ENCODE data around the gene CDH23. TPM values are rescaled to one million over a fixed set of nuclear protein-coding genes. Genes with fewer than 3 reads are reported as not detected.

Gene CDH23
- total and polyA plus RNA-seq, 9 of the 15 experiments (the other 6 are each of a cell fraction or from before 2014, with no cell fraction given) = 0.18 to 1.2 (median 0.47) TPM

DNA sequence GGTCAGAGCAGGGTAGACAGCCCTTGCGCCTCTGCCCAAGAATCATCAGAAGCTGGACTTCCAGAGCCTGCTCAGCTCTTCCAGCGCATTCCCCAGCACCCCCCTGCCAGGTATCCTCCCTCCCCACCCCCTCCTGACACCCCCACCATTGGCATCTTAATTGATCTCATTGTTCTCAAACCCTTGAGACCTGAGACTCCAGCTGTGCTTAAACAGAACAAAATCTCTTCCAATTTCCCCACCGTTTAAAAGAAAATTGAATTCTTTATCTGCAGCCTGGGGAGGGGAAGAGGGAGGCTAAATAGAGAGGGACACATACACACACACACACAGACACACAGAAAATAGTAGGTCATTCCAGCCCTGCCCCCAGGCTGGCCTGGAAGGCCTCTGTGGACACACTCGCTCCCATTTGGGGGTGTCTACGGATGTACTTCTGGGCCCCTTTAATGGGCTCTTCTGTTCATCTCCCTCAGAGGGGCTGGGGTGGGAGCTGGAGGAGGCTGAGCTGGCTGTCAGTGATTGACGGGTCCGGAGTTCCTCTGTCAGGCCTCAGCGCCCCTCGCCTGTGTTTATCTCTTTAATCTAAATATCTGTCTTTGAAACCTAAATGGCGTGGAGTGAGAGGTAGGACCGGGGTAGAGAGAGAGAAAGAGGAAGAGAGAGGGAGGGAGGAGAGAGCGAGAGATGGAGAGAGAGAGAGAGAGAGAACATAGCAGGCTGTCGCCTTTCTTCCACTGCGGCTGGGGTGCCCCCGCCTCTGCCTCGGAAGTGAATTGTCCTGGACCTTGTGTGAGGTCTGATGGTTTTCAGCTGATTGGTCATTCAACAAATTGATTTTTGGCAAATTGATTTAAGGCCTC is 261.1 kb downstream of the CDH23 start:
- peaks cover 24 to 38% of the 10 kb centered on the region in 2 experiments for H3K4me1 ChIP-seq (replicated peaks in 1 of 2; ENCODE audit: control insufficient read depth in 2 of 2, insufficient read depth in 2 of 2, low read length in 2 of 2)
- peak overlapping the region; percentile 85 for H2AFZ ChIP-seq (ENCODE audit: low read depth, low read length)
- H3K9me3 ChIP-seq (replicated peaks; ENCODE audit: control insufficient read depth, insufficient read depth, low read depth, low read length) = no peaks in the 10 kb centered on the region
- H3K9me1 ChIP-seq (ENCODE audit: control insufficient read depth, insufficient read depth, low read length) = no peaks in the 10 kb centered on the region
- BruUV-seq (replicated peaks) = no TSS peak
- ChIA-PET CTCF (ENCODE audit: low intra/inter-chr PET ratio) (no interaction called here), POLR2A (interaction anchor here (0.6 to 2.7 kb wide), 6 partner anchors 9 to 21 kb away, joined by 3 to 13 read pairs (median 6); no protein-coding TSS in a partner anchor)
- peak; percentile 30 for ATAC-seq
- H3K27ac ChIP-seq (ENCODE audit: extremely low read depth, low read depth, low read length) = no peak overlapping the region
- no peaks in the 10 kb centered on the region for H3K36me3 ChIP-seq (ENCODE audit: control insufficient read depth, insufficient read depth, low read length)
- WGBS (ENCODE audit: insufficient coverage, low coverage, missing lambda C conversion rate) = 42% methylated on average over 15 of the region's 16 CpGs
- DNase-seq (ENCODE audit: extremely low read depth in 1 of 4, low spot score in 3 of 4) = no peak
- peak overlapping the region in 1 of 2 experiments; percentile 0; a peak in 2 of 4 replicates for H3K9ac ChIP-seq (ENCODE audit: insufficient read depth in 1 of 2, low read depth in 2 of 2, low read length in 2 of 2)
- H3K79me2 ChIP-seq (ENCODE audit: control insufficient read depth, insufficient read depth, low read length) = no peaks in the 10 kb centered on the region
- in situ Hi-C loops (cut with MboI) (no loop called here), intact Hi-C loops (cut with micrococcal nuclease) (no loop called here)
- no peak overlapping the region for H3K4me2 ChIP-seq (ENCODE audit: insufficient read depth, low read length)
- no peaks in the 10 kb centered on the region for H4K20me1 ChIP-seq (replicated peaks; ENCODE audit: control insufficient read depth, insufficient read depth, low read length)
- no peaks in the 10 kb centered on the region for H3K27me3 ChIP-seq (ENCODE audit: control insufficient read depth in 2 of 2, insufficient read depth in 2 of 2, low read length in 2 of 2)
- H3K4me3 ChIP-seq = no peak overlapping the region
- no peak for FAIRE-seq
- TF ChIP-seq, protein P1, sequence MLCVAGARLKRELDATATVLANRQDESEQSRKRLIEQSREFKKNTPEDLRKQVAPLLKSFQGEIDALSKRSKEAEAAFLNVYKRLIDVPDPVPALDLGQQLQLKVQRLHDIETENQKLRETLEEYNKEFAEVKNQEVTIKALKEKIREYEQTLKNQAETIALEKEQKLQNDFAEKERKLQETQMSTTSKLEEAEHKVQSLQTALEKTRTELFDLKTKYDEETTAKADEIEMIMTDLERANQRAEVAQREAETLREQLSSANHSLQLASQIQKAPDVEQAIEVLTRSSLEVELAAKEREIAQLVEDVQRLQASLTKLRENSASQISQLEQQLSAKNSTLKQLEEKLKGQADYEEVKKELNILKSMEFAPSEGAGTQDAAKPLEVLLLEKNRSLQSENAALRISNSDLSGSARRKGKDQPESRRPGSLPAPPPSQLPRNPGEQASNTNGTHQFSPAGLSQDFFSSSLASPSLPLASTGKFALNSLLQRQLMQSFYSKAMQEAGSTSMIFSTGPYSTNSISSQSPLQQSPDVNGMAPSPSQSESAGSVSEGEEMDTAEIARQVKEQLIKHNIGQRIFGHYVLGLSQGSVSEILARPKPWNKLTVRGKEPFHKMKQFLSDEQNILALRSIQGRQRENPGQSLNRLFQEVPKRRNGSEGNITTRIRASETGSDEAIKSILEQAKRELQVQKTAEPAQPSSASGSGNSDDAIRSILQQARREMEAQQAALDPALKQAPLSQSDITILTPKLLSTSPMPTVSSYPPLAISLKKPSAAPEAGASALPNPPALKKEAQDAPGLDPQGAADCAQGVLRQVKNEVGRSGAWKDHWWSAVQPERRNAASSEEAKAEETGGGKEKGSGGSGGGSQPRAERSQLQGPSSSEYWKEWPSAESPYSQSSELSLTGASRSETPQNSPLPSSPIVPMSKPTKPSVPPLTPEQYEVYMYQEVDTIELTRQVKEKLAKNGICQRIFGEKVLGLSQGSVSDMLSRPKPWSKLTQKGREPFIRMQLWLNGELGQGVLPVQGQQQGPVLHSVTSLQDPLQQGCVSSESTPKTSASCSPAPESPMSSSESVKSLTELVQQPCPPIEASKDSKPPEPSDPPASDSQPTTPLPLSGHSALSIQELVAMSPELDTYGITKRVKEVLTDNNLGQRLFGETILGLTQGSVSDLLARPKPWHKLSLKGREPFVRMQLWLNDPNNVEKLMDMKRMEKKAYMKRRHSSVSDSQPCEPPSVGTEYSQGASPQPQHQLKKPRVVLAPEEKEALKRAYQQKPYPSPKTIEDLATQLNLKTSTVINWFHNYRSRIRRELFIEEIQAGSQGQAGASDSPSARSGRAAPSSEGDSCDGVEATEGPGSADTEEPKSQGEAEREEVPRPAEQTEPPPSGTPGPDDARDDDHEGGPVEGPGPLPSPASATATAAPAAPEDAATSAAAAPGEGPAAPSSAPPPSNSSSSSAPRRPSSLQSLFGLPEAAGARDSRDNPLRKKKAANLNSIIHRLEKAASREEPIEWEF (CRISPR knock-in tag; IDR thresholded peaks at IDR 0.05) = no peak
- no peak for TF ChIP-seq ZFP36 (IDR thresholded peaks at IDR 0.05; ENCODE audit: low read depth, low read length, partially characterized antibody)
- TF ChIP-seq GABPB1 (CRISPR knock-in tag; IDR thresholded peaks at IDR 0.05) = peak; percentile 25; the same call in 1 of the 2 replicates
- TF ChIP-seq ZZZ3 (IDR thresholded peaks at IDR 0.05) = no peak
- peak; percentile 67; the same call in 1 of the 2 replicates for TF ChIP-seq SPI1 (IDR thresholded peaks at IDR 0.05; ENCODE audit: borderline replicate concordance, low read depth, low read length)
- TF ChIP-seq, protein P2, sequence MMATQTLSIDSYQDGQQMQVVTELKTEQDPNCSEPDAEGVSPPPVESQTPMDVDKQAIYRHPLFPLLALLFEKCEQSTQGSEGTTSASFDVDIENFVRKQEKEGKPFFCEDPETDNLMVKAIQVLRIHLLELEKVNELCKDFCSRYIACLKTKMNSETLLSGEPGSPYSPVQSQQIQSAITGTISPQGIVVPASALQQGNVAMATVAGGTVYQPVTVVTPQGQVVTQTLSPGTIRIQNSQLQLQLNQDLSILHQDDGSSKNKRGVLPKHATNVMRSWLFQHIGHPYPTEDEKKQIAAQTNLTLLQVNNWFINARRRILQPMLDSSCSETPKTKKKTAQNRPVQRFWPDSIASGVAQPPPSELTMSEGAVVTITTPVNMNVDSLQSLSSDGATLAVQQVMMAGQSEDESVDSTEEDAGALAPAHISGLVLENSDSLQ (IDR thresholded peaks at IDR 0.05) = peak; percentile 87
- TF ChIP-seq ZNF77 (CRISPR knock-in tag; IDR thresholded peaks at IDR 0.05) = no peak
- TF ChIP-seq COPS2 (conservative IDR thresholded peaks at IDR 0.05) = no peak
- TF ChIP-seq, protein P3, sequence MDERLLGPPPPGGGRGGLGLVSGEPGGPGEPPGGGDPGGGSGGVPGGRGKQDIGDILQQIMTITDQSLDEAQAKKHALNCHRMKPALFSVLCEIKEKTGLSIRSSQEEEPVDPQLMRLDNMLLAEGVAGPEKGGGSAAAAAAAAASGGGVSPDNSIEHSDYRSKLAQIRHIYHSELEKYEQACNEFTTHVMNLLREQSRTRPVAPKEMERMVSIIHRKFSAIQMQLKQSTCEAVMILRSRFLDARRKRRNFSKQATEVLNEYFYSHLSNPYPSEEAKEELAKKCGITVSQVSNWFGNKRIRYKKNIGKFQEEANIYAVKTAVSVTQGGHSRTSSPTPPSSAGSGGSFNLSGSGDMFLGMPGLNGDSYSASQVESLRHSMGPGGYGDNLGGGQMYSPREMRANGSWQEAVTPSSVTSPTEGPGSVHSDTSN (CRISPR knock-in tag; IDR thresholded peaks at IDR 0.05; ENCODE audit: low read depth) = no peak
- TF ChIP-seq, protein P3 (tag; conservative IDR thresholded peaks at IDR 0.05; ENCODE audit: low read depth) = peak; percentile 49; the same call in 1 of the 2 replicates
- no peak for TF ChIP-seq HDGF (IDR thresholded peaks at IDR 0.05)
- TF ChIP-seq GATA2 (CRISPR knock-in tag; IDR thresholded peaks at IDR 0.05) = peak; percentile 50; the same call in 1 of the 2 replicates
